HL-60 (cell line): ENCODE data around the gene SORCS2.

Experiments used
- DNase-seq, 2 experiments: peaks; one replicate each; pipeline ENCODE4 v3.0.0-alpha.2; 2010 to 2020; ENCODE audit warnings: low read depth in 1 of 2, low spot score in 1 of 2
- H3K27ac ChIP-seq: fragments of 250-450 bp; sonication (Bioruptor Pico); replicated peaks from 2 replicates; pipeline ENCODE4 v1.5.1; 2020; ENCODE audit warnings: mild to moderate bottlenecking, moderate library complexity
- H3K27me3 ChIP-seq: fragments of 250-450 bp; sonication (Bioruptor Pico); 2 replicates; pipeline ENCODE4 v1.5.1; 2021; ENCODE audit warnings: mild to moderate bottlenecking, moderate library complexity; ENCODE audit not compliant: insufficient read depth, poor library complexity, severe bottlenecking
- H3K4me3 ChIP-seq: replicated peaks from 2 replicates; pipeline ENCODE4 v1.5.1; 2011; ENCODE audit warnings: mild to moderate bottlenecking, control low read depth, low read length; ENCODE audit not compliant: insufficient read depth
- GABPA ChIP-seq: IDR thresholded peaks from 2 replicates; pipeline ENCODE4 v1.6.1; 2012; ENCODE audit warnings: low read depth
- POLR2AphosphoS5 ChIP-seq: IDR thresholded peaks from 2 replicates; pipeline ENCODE4 v1.6.1; 2012; ENCODE audit warnings: low read depth
- SPI1 ChIP-seq: IDR thresholded peaks from 2 replicates; pipeline ENCODE4 v1.6.1; 2012; ENCODE audit warnings: low read depth, mild to moderate bottlenecking, borderline replicate concordance
- TF ChIP-seq, protein P1 (sequence below): IDR thresholded peaks from 2 replicates; pipeline ENCODE4 v1.6.1; 2012; ENCODE audit warnings: low read depth; ENCODE audit not compliant: insufficient replicate concordance
- TF ChIP-seq, protein P2 (sequence below): IDR thresholded peaks from one replicate; pipeline ENCODE4 v1.5.1; 2011; ENCODE audit warnings: low read length, control low read depth, inconsistent platforms; ENCODE audit not compliant: insufficient read depth

The SORCS2 gene

DNA sequence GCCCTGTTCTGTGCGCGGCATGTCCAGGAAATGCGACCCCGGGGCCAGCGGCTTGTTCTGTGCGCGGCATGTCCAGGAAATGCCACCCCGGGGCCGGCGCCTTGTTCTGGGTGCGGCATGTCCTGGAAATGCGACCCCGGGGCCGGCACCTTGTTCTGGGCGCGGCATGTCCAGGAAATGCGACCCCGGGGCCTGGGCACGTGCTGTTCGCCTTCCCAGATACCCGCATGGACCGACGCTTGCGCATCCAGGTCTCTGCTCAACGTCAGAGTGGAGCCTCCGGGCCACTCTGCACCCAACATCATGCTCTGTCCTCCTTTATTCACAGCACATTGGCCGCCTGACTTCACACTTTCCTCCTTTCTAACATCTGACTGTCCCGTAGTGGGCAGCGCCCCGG is 318.2 kb downstream of the SORCS2 start:
- peaks cover 4% of the 10 kb centered on the region for H3K27me3 ChIP-seq
- no peak overlapping the region for H3K4me3 ChIP-seq
- no peak overlapping the region for H3K27ac ChIP-seq
- no peak for DNase-seq
- TF ChIP-seq GABPA: no peak
- TF ChIP-seq, protein P1, sequence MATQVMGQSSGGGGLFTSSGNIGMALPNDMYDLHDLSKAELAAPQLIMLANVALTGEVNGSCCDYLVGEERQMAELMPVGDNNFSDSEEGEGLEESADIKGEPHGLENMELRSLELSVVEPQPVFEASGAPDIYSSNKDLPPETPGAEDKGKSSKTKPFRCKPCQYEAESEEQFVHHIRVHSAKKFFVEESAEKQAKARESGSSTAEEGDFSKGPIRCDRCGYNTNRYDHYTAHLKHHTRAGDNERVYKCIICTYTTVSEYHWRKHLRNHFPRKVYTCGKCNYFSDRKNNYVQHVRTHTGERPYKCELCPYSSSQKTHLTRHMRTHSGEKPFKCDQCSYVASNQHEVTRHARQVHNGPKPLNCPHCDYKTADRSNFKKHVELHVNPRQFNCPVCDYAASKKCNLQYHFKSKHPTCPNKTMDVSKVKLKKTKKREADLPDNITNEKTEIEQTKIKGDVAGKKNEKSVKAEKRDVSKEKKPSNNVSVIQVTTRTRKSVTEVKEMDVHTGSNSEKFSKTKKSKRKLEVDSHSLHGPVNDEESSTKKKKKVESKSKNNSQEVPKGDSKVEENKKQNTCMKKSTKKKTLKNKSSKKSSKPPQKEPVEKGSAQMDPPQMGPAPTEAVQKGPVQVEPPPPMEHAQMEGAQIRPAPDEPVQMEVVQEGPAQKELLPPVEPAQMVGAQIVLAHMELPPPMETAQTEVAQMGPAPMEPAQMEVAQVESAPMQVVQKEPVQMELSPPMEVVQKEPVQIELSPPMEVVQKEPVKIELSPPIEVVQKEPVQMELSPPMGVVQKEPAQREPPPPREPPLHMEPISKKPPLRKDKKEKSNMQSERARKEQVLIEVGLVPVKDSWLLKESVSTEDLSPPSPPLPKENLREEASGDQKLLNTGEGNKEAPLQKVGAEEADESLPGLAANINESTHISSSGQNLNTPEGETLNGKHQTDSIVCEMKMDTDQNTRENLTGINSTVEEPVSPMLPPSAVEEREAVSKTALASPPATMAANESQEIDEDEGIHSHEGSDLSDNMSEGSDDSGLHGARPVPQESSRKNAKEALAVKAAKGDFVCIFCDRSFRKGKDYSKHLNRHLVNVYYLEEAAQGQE: no peak
- no peak for TF ChIP-seq SPI1
- no peak for TF ChIP-seq POLR2AphosphoS5
- TF ChIP-seq, protein P2, sequence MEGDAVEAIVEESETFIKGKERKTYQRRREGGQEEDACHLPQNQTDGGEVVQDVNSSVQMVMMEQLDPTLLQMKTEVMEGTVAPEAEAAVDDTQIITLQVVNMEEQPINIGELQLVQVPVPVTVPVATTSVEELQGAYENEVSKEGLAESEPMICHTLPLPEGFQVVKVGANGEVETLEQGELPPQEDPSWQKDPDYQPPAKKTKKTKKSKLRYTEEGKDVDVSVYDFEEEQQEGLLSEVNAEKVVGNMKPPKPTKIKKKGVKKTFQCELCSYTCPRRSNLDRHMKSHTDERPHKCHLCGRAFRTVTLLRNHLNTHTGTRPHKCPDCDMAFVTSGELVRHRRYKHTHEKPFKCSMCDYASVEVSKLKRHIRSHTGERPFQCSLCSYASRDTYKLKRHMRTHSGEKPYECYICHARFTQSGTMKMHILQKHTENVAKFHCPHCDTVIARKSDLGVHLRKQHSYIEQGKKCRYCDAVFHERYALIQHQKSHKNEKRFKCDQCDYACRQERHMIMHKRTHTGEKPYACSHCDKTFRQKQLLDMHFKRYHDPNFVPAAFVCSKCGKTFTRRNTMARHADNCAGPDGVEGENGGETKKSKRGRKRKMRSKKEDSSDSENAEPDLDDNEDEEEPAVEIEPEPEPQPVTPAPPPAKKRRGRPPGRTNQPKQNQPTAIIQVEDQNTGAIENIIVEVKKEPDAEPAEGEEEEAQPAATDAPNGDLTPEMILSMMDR: no peak

DNA sequence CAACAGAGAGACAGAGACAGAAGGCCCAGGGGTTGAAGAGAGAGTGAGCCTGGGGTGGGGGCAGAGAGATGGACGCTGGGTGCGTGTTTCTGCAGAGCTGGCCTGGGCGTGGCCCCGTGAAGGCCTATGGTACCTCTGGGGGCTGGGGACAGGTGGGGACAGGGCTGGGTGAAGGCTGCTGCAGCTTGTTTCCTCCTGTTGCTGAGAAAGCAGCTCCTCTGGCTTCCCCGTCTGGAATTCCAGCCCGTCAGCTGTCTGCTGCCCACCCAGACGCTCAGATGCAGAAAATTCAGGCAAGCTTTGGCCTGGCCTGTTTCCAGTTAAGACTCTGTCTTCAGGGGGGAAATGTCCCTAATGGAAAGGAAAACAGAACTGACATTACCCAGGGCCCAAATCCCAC is 319.2 kb downstream of the SORCS2 start:
- Histone ChIP-seq H3K27ac (no peak overlapping the region), H3K27me3 (peaks cover 4% of the 10 kb centered on the region), H3K4me3 (no peak overlapping the region)
- DNase-seq: no peak
- TF ChIP-seq, protein P1: no peak
- no peak for TF ChIP-seq GABPA

DNA sequence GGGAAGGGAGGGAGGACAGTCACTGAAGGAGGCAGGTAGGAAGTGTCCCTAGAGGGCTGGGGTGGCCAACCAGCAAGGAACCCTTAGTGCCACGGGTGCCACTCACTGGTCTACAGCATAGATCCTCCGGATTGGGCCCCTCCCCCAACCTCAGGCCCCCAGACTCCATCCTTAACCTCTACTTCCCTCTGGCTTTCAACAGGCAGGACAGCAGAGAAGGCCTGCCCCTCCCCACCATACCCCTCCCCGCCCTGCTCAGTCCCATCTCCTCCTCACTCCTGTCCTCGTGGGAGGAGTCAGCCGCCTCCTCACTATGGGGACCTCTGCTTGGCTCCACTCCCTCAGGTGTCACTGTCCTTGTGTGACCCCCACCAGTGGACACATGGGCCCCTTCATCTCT is 320.1 kb downstream of the SORCS2 start:
- Histone ChIP-seq H3K27me3 (peaks cover 2% of the 10 kb centered on the region), H3K4me3 (no peak overlapping the region), H3K27ac (no peak overlapping the region)
- TF ChIP-seq, protein P2: no peak
- TF ChIP-seq, protein P1: no peak
- no peak for TF ChIP-seq SPI1
- no peak for TF ChIP-seq GABPA
- no peak for TF ChIP-seq POLR2AphosphoS5
- DNase-seq: no peak

DNA sequence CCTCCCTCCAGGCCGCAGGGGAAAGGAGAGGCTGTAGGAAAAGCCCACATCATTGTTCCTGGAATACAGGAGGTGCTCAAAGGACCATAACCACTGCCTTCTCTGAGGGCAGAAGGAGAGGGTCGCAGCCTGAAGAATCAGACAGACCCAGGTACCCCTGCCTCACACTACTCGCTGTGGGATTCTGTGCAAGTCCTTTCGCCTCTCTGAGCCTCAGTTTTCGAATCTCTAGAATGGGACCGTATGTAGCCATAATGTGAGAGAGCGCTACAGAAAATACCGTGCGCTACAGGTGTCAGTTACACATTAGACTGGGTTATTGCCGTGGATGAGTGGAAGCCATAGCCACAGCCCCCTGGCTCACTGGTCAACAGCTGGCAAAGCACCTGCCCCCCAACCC is 320.6 kb downstream of the SORCS2 start:
- Histone ChIP-seq H3K4me3 (no peak overlapping the region), H3K27ac (no peak overlapping the region), H3K27me3 (no peaks in the 10 kb centered on the region)
- TF ChIP-seq, protein P1: no peak
- no peak for TF ChIP-seq GABPA
- no peak for TF ChIP-seq SPI1
- TF ChIP-seq, protein P2: no peak
- TF ChIP-seq POLR2AphosphoS5: no peak
- DNase-seq: no peak
